Adrenal gland (tissue), 12 donors: ENCODE measurements around the gene EDA. TPM values are rescaled to one million over a fixed set of nuclear protein-coding genes. Genes with fewer than 3 reads are reported as not detected.

Experiments
- DNase-seq, 7 donors: peaks; one replicate each; pipeline ENCODE4 v3.0.0-alpha.2; 2019 to 2020
- H3K27ac ChIP-seq, 5 donors: fragments of 200-600 bp; sonication (generic) in 4 of 5; 1 replicate in 3 of 5; 2 replicates in 2 of 5; pipeline versions ENCODE4 v1.5.1 to v1.8.0; 2016 to 2020; ENCODE audit warnings: mild to moderate bottlenecking in 1 of 5
- H3K27me3 ChIP-seq: fragments of 200-600 bp; 2 replicates; pipeline ENCODE4 v1.8.0; 2021
- H3K36me3 ChIP-seq, 2 donors: fragments of 200-600 bp; replicated peaks in 1 of 2; 1 replicate in 1 of 2; 2 replicates in 1 of 2; pipeline versions ENCODE4 v1.5.1 to v1.8.0; 2018 to 2022
- H3K4me1 ChIP-seq, 2 donors: fragments of 200-600 bp; replicated peaks in 1 of 2; 1 replicate in 1 of 2; 2 replicates in 1 of 2; pipeline versions ENCODE4 v1.5.1 to v1.8.0; 2018 to 2021
- H3K4me3 ChIP-seq, 4 donors: fragments of 200-600 bp; sonication (generic) in 3 of 4; one replicate each; pipeline ENCODE4 v1.5.1; 2016 to 2018
- H3K9me3 ChIP-seq, 3 donors: fragments of 200-600 bp; sonication (generic) in 1 of 3; replicated peaks in 1 of 3; 1 replicate in 2 of 3; 2 replicates in 1 of 3; pipeline versions ENCODE4 v1.5.1 to v1.8.0; 2016 to 2021
- POLR2A ChIP-seq, 2 donors: fragments of 450-650 bp; IDR thresholded peaks; one replicate each; pipeline ENCODE4 v1.6.1; 2017; ENCODE audit warnings: antibody characterized with exemption in 2 of 2, mild to moderate bottlenecking in 2 of 2, moderate library complexity in 1 of 2
- WGBS, 4 donors: extraction: QIAGEN DNeasy Blood & Tissue Kit in 2 of 4; methylation state at CpG; one replicate each; pipeline versions ENCODE4 v1.1.5 to v1.1.7; 2013 to 2017; 5-methylcytosine and 5-hydroxymethylcytosine counted together
- intact Hi-C, 2 donors: fragments of 100-400 bp; cut with DNase I; formaldehyde crosslinking; loops; one replicate each; pipeline versions ENCODE4 v1.14.1 to v1.15.0; 2022 to 2023
- polyA plus RNA-seq, 3 donors: library from polyadenylated mRNA; stranded (reverse); fragments of 200-250 nt in 2 of 3; fragments of 350-450 nt in 1 of 3; fragmentation: Illumina TruSeq in 1 of 3; extraction: RNeasy Lipid Tissue Mini Kit (QIAGEN cat#74804) in 1 of 3; gene quantifications; one replicate each; pipeline ENCODE4 v1.2.3, GENCODE V29; 2013 to 2014
- total RNA-seq, 9 donors: library from RNA; depleted of rRNA in 4 of 9; stranded (reverse); fragments of >200 nt in 4 of 9; fragments of 120-200 nt in 1 of 9; fragmentation: NEBNext Ultra II Directional in 1 of 9; extraction: Animal tissue kit (Norgen Biotek cat#: 25700) in 1 of 9; gene quantifications; one replicate each; pipeline versions ENCODE4 v1.1.0 to v1.2.4, GENCODE V29; 2013 to 2023
- TF ChIP-seq, protein P1 (sequence below), 6 experiments: fragments of 450-650 bp in 4 of 6; fragments of 200-600 bp in 2 of 6; sonication (generic) in 1 of 6; IDR thresholded peaks; 1 replicate in 5 of 6; 2 replicates in 1 of 6; pipeline versions ENCODE4 v1.5.1 to v1.8.0; 2016 to 2021; ENCODE audit warnings: antibody characterized with exemption in 6 of 6, mild to moderate bottlenecking in 2 of 6, moderate library complexity in 1 of 6
- donor health status: healthy with polysubstance abuse.
- donor health status: Bipolar disorder and iron deficiency.
- donor health status: DM: yes; HTN: yes; CAD: no.
- donor health status: DM: no; HTN: no; CAD: no.
- donor health status: DM: no; HTN: no; CAD: no.
- donor health status: DM: yes; HTN: yes; CAD: no.

EDA gene
- total and polyA plus RNA-seq, 12 donors, result 5.6 to 28.7 (median 17.2) TPM

DNA sequence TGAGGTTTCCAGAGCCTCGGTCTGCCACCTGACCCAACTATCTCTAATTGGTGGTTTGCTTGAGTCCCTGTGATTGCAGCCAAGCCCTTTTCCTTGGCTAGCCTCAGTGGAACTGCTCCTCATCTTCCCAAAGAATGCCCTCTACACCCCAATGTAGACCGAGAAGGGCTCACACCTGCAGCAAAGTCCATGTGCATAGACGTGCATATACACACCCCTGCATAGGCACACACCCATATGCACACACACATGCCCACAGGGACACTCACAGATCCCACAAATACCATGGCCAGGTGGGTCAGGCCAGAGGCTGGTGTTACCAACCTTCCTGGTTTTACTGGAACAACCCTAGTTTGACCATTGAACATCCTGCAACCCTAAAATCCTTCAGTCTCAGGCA, 433.5 kb downstream of the EDA start:
- no peak overlapping the region for H3K4me3 ChIP-seq
- H3K36me3 ChIP-seq, result no peaks in the 10 kb centered on the region
- WGBS, 4 donors, result 76 to 100% (median 80%) methylated on average over 1 to 3 of the region's 3 CpGs
- TF ChIP-seq, protein P1, sequence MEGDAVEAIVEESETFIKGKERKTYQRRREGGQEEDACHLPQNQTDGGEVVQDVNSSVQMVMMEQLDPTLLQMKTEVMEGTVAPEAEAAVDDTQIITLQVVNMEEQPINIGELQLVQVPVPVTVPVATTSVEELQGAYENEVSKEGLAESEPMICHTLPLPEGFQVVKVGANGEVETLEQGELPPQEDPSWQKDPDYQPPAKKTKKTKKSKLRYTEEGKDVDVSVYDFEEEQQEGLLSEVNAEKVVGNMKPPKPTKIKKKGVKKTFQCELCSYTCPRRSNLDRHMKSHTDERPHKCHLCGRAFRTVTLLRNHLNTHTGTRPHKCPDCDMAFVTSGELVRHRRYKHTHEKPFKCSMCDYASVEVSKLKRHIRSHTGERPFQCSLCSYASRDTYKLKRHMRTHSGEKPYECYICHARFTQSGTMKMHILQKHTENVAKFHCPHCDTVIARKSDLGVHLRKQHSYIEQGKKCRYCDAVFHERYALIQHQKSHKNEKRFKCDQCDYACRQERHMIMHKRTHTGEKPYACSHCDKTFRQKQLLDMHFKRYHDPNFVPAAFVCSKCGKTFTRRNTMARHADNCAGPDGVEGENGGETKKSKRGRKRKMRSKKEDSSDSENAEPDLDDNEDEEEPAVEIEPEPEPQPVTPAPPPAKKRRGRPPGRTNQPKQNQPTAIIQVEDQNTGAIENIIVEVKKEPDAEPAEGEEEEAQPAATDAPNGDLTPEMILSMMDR (IDR thresholded peaks at IDR 0.05), result no peak
- no peak for TF ChIP-seq POLR2A (IDR thresholded peaks at IDR 0.05)
- no peaks in the 10 kb centered on the region for H3K4me1 ChIP-seq
- no peak overlapping the region for H3K27ac ChIP-seq
- no peak for DNase-seq
- intact Hi-C loops, result no loop called here
- no peaks in the 10 kb centered on the region for H3K9me3 ChIP-seq
- peaks cover 55% of the 10 kb centered on the region for H3K27me3 ChIP-seq

- H3K9me3 ChIP-seq, result no peaks in the 10 kb centered on the region
- intact Hi-C loops, result no loop called here
- H3K27ac ChIP-seq, result no peak within 1 kb of the TSS
- 56 to 91% (median 82%) methylated on average over 4 of the region's 4 CpGs for WGBS, 4 donors
- no peaks in the 10 kb centered on the region for H3K36me3 ChIP-seq
- DNase-seq, result no peak
- peaks cover 52% of the 10 kb centered on the region for H3K27me3 ChIP-seq
- H3K4me3 ChIP-seq, result no peak within 1 kb of the TSS
- no peaks in the 10 kb centered on the region for H3K4me1 ChIP-seq
- no peak for TF ChIP-seq POLR2A (IDR thresholded peaks at IDR 0.05)
- TF ChIP-seq, protein P1 (IDR thresholded peaks at IDR 0.05), result no peak
Measured at GRCh38 chrX:70049925-70050324, 434.0 kb downstream of the EDA start, which contains the start of gene AWAT2. AWAT2 (minus strand) TSS chrX:70049938; CDS start chrX:70049932, 6 bp downstream.

GRCh38 chrX:70052895-70053615, 437.1 kb downstream of the EDA start:
- Histone ChIP-seq H3K9me3 (no peaks in the 10 kb centered on the region), H3K27me3 (peaks cover 44% of the 10 kb centered on the region), H3K4me3 (no peak overlapping the region), H3K27ac (no peak overlapping the region), H3K4me1 (no peaks in the 10 kb centered on the region), H3K36me3 (no peaks in the 10 kb centered on the region)
- no peak for DNase-seq
- 70 to 77% (median 74%) methylated on average over 8 to 11 of the region's 11 CpGs for WGBS, 4 donors
- intact Hi-C loops, result no loop called here
- TF ChIP-seq POLR2A (IDR thresholded peaks at IDR 0.05), result no peak
- TF ChIP-seq, protein P1 (IDR thresholded peaks at IDR 0.05), result no peak

DNA sequence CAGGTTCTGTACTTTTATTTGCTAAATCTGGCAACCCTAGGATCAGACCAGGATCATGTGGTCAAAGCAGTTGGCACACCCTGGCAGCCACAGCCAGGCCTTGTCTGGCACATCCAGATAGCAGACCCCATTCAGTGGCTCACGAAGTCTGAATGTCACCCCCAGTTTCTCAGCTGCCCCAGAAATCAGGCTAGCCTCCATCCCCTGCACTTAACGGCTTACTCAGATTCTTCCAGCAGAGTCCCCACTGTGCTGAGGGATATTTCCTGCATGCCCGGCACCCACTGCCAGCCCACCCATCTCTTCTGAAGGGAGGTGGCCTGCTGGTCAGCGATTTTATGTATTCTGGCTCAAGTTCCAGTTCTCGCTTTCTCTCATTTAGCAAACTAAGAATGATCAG, 438.5 kb downstream of the EDA start:
- TF ChIP-seq POLR2A (IDR thresholded peaks at IDR 0.05), result no peak
- TF ChIP-seq, protein P1 (IDR thresholded peaks at IDR 0.05), result no peak
- H3K27ac ChIP-seq, result no peak overlapping the region
- H3K36me3 ChIP-seq, result no peaks in the 10 kb centered on the region
- no peaks in the 10 kb centered on the region for H3K4me1 ChIP-seq
- WGBS, 4 donors, result 67 to 90% (median 78%) methylated on average over 3 to 5 of the region's 5 CpGs
- H3K4me3 ChIP-seq, result no peak overlapping the region
- no peak for DNase-seq
- H3K9me3 ChIP-seq, result no peaks in the 10 kb centered on the region
- intact Hi-C loops, result no loop called here
- H3K27me3 ChIP-seq, result peaks cover 38% of the 10 kb centered on the region
